H9 (cell line): ENCODE data around the gene DIRAS3. TPM values are rescaled to one million over a fixed set of nuclear protein-coding genes. Genes with fewer than 3 reads are reported as not detected.

ENCODE experiments used
- DNase-seq: peaks from one replicate; pipeline ENCODE4 v3.0.0-alpha.2; 2017
- H2AFZ ChIP-seq: one replicate; pipeline ENCODE4 v1.6.1; 2013; ENCODE audit warnings: mild to moderate bottlenecking, low read length, control low read depth, moderate library complexity
- H2AK5ac ChIP-seq: 2 replicates; pipeline ENCODE4 v1.6.1; 2013; ENCODE audit warnings: low read length, control low read depth, mixed read lengths; ENCODE audit not compliant: insufficient read length
- H2BK120ac ChIP-seq: one replicate; pipeline ENCODE4 v1.6.1; 2013; ENCODE audit warnings: low read depth, mild to moderate bottlenecking, low read length, control low read depth, inconsistent platforms; ENCODE audit not compliant: poor library complexity, severe bottlenecking
- H2BK12ac ChIP-seq: 2 replicates; pipeline ENCODE4 v1.6.1; 2013; ENCODE audit warnings: low read length, control low read depth, mixed read lengths, low read depth; ENCODE audit not compliant: insufficient read length
- H2BK15ac ChIP-seq: 2 replicates; pipeline ENCODE4 v1.6.1; 2013; ENCODE audit warnings: low read depth, low read length, control low read depth
- H2BK20ac ChIP-seq: one replicate; pipeline ENCODE4 v1.6.1; 2013; ENCODE audit warnings: low read depth, mild to moderate bottlenecking, low read length, control low read depth, inconsistent platforms; ENCODE audit not compliant: poor library complexity, severe bottlenecking
- H2BK5ac ChIP-seq: 2 replicates; pipeline ENCODE4 v1.6.1; 2013; ENCODE audit warnings: low read length, control low read depth, mixed read lengths; ENCODE audit not compliant: insufficient read length
- H3K14ac ChIP-seq: 2 replicates; pipeline ENCODE4 v1.6.1; 2013; ENCODE audit warnings: low read length, control low read depth; ENCODE audit not compliant: insufficient read depth
- H3K18ac ChIP-seq: 2 replicates; pipeline ENCODE4 v1.6.1; 2013; ENCODE audit warnings: low read depth, mild to moderate bottlenecking, mixed read lengths, low read length, control low read depth; ENCODE audit not compliant: insufficient read length
- H3K23ac ChIP-seq: 2 replicates; pipeline ENCODE4 v1.6.1; 2013; ENCODE audit warnings: low read length, control low read depth, mixed read lengths, low read depth; ENCODE audit not compliant: insufficient read length
- H3K23me2 ChIP-seq: 2 replicates; pipeline ENCODE4 v1.6.1; 2013; ENCODE audit warnings: low read depth, mild to moderate bottlenecking, mixed read lengths, low read length, control low read depth; ENCODE audit not compliant: insufficient read length, poor library complexity, severe bottlenecking
- H3K27ac ChIP-seq: 2 replicates; pipeline ENCODE4 v1.5.1; 2013; ENCODE audit warnings: low read length, control low read depth, mixed read lengths, low read depth; ENCODE audit not compliant: insufficient read length
- H3K27me3 ChIP-seq: 2 replicates; pipeline ENCODE4 v1.6.1; 2013; ENCODE audit warnings: low read length, control low read depth, inconsistent platforms; ENCODE audit not compliant: insufficient read depth
- H3K4ac ChIP-seq: 2 replicates; pipeline ENCODE4 v1.6.1; 2013; ENCODE audit warnings: low read depth, mild to moderate bottlenecking, control low read depth, inconsistent platforms, low read length, moderate library complexity
- H3K4me1 ChIP-seq: 2 replicates; pipeline ENCODE4 v1.6.1; 2013; ENCODE audit warnings: low read length, control low read depth, inconsistent platforms; ENCODE audit not compliant: insufficient read depth
- H3K4me2 ChIP-seq: 2 replicates; pipeline ENCODE4 v1.6.1; 2013; ENCODE audit warnings: low read length, control low read depth, mixed read lengths; ENCODE audit not compliant: insufficient read length, insufficient read depth
- H3K56ac ChIP-seq: 2 replicates; pipeline ENCODE4 v1.6.1; 2013; ENCODE audit warnings: low read depth, mild to moderate bottlenecking, mixed read lengths, low read length, control low read depth; ENCODE audit not compliant: insufficient read length
- H3K79me1 ChIP-seq: 2 replicates; pipeline ENCODE4 v1.6.1; 2013; ENCODE audit warnings: low read depth, mild to moderate bottlenecking, moderate library complexity, low read length, control low read depth, inconsistent platforms; ENCODE audit not compliant: insufficient read depth, poor library complexity, severe bottlenecking
- H3K79me2 ChIP-seq: 2 replicates; pipeline ENCODE4 v1.6.1; 2013; ENCODE audit warnings: low read length, control low read depth, inconsistent platforms; ENCODE audit not compliant: insufficient read depth
- H3K9ac ChIP-seq: 2 replicates; pipeline ENCODE4 v1.6.1; 2013; ENCODE audit warnings: low read length, control low read depth, mixed read lengths; ENCODE audit not compliant: insufficient read length; ENCODE audit errors: extremely low read depth
- H3K9me3 ChIP-seq: one replicate; pipeline ENCODE4 v1.6.1; 2013; ENCODE audit warnings: low read depth, low read length, inconsistent platforms; ENCODE audit not compliant: control insufficient read depth
- H3T11ph ChIP-seq: one replicate; pipeline ENCODE4 v1.6.1; 2013; ENCODE audit warnings: mild to moderate bottlenecking, low read length, control low read depth, inconsistent platforms
- H4K20me1 ChIP-seq: one replicate; pipeline ENCODE4 v1.6.1; 2013; ENCODE audit not compliant: control insufficient read depth, insufficient read length, insufficient read depth
- H4K5ac ChIP-seq: 2 replicates; pipeline ENCODE4 v1.6.1; 2013; ENCODE audit warnings: low read depth, mild to moderate bottlenecking, mixed read lengths, low read length, control low read depth; ENCODE audit not compliant: insufficient read length
- H4K8ac ChIP-seq: replicated peaks from 2 replicates; pipeline ENCODE4 v1.6.1; 2013; ENCODE audit warnings: low read length, control low read depth, mixed read lengths, low read depth; ENCODE audit not compliant: insufficient read length
- H4K91ac ChIP-seq: 2 replicates; pipeline ENCODE4 v1.6.1; 2013; ENCODE audit warnings: low read depth, mild to moderate bottlenecking, moderate library complexity, mixed read lengths, low read length, control low read depth; ENCODE audit not compliant: insufficient read length
- H3K27ac Mint-ChIP-seq, 3 experiments: 2 replicates in 2 of 3; 3 replicates in 1 of 3; pipeline ENCODE4 v1.8.0; 2020 to 2021; ENCODE audit warnings: mixed read lengths in 3 of 3, mild to moderate bottlenecking in 1 of 3, moderate library complexity in 1 of 3
- H3K27me3 Mint-ChIP-seq: 2 replicates; pipeline ENCODE4 v1.8.0; 2021; ENCODE audit warnings: low read depth, mild to moderate bottlenecking, moderate library complexity, mixed read lengths
- H3K36me3 Mint-ChIP-seq, 3 experiments: 2 replicates in 2 of 3; 3 replicates in 1 of 3; pipeline ENCODE4 v1.8.0; 2020 to 2021; ENCODE audit warnings: low read depth in 3 of 3, mixed read lengths in 3 of 3; ENCODE audit not compliant: insufficient read depth in 1 of 3
- H3K4me1 Mint-ChIP-seq, 2 experiments: 2 replicates each; pipeline ENCODE4 v1.8.0; 2020; ENCODE audit warnings: mixed read lengths in 2 of 2
- H3K4me3 Mint-ChIP-seq, 2 experiments: 2 replicates in 1 of 2; 3 replicates in 1 of 2; pipeline ENCODE4 v1.8.0; 2020 to 2021; ENCODE audit warnings: mild to moderate bottlenecking in 2 of 2, mixed read lengths in 2 of 2, moderate library complexity in 1 of 2
- H3K9me3 Mint-ChIP-seq, 2 experiments: 2 replicates in 1 of 2; 3 replicates in 1 of 2; pipeline ENCODE4 v1.8.0; 2020; ENCODE audit warnings: mild to moderate bottlenecking in 2 of 2, mixed read lengths in 2 of 2, moderate library complexity in 1 of 2
- CTCF ChIP-seq: fragments of 200-600 bp; sonication (generic); conservative IDR thresholded peaks from 3 replicates; pipeline ENCODE4 v1.8.0; 2021; ENCODE audit warnings: antibody characterized with exemption, mild to moderate bottlenecking
- WGBS: extraction: QIAGEN DNeasy Blood & Tissue Kit; methylation state at CpG from one replicate; pipeline ENCODE4 v1.1.7; 2013; ENCODE audit warnings: missing lambda C conversion rate, low lambda C conversion rate, mixed read lengths; ENCODE audit not compliant: insufficient read length; ENCODE audit errors: extremely low coverage; 5-methylcytosine and 5-hydroxymethylcytosine counted together
- total RNA-seq: library from RNA; stranded (reverse); gene quantifications from 2 replicates; pipeline ENCODE4 v1.2.1, GENCODE V29; 2021

The DIRAS3 gene
- total RNA-seq, 1 experiment from 2014 or later, result not detected

DNA sequence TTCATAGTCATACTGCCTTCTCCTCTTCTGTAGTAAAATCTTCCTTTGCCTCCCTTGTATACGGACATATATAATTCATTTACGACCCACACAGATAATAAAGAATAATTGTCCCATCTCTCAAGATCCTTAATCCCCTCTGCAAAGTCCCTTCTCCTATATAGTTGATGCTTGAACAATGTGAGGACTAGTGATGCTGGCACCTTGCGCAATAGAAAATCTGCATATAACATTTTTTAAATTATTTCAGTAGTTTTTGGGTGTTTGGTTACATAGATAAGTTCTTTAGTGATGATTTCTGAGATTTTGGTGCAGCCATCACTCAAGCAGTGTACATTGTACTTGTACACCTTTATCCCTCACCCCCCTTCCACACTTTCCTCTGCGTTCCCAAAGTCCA lies 21.0 kb downstream of the DIRAS3 start:
- peaks cover 2% of the 10 kb centered on the region; the same call in 1 of the 2 replicates for H3K4me1 ChIP-seq
- no peak overlapping the region for H3K14ac ChIP-seq
- H3T11ph ChIP-seq, result no peak overlapping the region
- no peak for TF ChIP-seq CTCF
- H2BK5ac ChIP-seq, result no peak overlapping the region
- H3K4me3 Mint-ChIP-seq, result no peak overlapping the region
- no peaks in the 10 kb centered on the region for H3K4me1 Mint-ChIP-seq
- H3K4me2 ChIP-seq, result no peak overlapping the region
- no peak overlapping the region for H2BK12ac ChIP-seq
- H4K91ac ChIP-seq, result no peak overlapping the region
- H3K23ac ChIP-seq, result no peak overlapping the region
- no peaks in the 10 kb centered on the region; the same call in 1 of the 2 replicates for H3K27me3 Mint-ChIP-seq
- H4K8ac ChIP-seq, result no peak overlapping the region
- H3K23me2 ChIP-seq, result no peaks in the 10 kb centered on the region
- H3K9me3 Mint-ChIP-seq, result peaks cover 6% of the 10 kb centered on the region in 2 experiments; a peak in 3 of 5 replicates
- no CpG with 5 or more reads among the region's 4 CpGs for WGBS
- H2AFZ ChIP-seq, result no peak overlapping the region
- H4K5ac ChIP-seq, result no peak overlapping the region
- no peaks in the 10 kb centered on the region for H3K79me1 ChIP-seq
- no peak overlapping the region for H3K27ac Mint-ChIP-seq
- H3K27me3 ChIP-seq, result no peaks in the 10 kb centered on the region
- no peak for DNase-seq
- no peak overlapping the region for H2BK20ac ChIP-seq
- no peak overlapping the region for H2BK120ac ChIP-seq
- no peaks in the 10 kb centered on the region for H4K20me1 ChIP-seq
- no peak overlapping the region for H3K27ac ChIP-seq
- H3K79me2 ChIP-seq, result no peaks in the 10 kb centered on the region
- no peaks in the 10 kb centered on the region for H3K9me3 ChIP-seq
- no peak overlapping the region for H3K18ac ChIP-seq
- no peak overlapping the region for H3K4ac ChIP-seq
- H2AK5ac ChIP-seq, result no peak overlapping the region
- no peak overlapping the region for H3K9ac ChIP-seq
- no peak overlapping the region for H2BK15ac ChIP-seq
- no peaks in the 10 kb centered on the region for H3K36me3 Mint-ChIP-seq
- no peak overlapping the region for H3K56ac ChIP-seq
